ENCODE measurements around the gene THRB.

THRB gene

DNA sequence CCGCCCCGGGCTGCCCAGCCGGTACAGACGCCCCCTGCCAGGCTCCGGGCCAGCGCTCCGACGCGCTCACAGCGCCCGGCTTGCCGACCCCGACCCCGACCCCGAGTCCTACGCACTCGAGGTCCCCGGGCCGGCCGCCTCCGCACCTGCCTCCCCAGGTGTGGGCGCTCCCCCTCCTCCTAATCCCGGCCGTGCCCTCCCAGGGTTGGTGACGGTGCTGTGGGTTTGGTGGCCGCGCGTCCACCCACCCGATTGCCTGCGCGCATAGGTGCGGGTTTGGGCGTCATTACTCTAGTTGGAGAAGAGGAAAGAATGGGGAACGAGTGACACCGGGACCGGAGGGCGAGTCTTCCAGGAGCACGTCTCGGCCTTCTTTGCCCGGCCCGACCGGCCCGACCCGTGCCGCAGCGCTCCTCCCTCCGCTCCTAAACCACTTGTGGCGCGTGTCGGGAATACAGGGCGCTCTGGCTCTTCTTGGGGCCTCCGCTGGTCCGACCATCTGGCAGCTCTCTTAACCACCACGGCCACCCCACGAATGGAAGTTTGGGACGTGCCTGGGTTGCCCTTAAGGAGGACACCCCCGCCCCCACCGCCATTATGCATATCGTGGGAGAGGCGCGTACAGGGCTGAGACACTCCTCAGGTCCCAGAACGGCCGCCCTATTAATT lies 810 bp upstream of the THRB start:
- TF ChIP-seq, protein P1, sequence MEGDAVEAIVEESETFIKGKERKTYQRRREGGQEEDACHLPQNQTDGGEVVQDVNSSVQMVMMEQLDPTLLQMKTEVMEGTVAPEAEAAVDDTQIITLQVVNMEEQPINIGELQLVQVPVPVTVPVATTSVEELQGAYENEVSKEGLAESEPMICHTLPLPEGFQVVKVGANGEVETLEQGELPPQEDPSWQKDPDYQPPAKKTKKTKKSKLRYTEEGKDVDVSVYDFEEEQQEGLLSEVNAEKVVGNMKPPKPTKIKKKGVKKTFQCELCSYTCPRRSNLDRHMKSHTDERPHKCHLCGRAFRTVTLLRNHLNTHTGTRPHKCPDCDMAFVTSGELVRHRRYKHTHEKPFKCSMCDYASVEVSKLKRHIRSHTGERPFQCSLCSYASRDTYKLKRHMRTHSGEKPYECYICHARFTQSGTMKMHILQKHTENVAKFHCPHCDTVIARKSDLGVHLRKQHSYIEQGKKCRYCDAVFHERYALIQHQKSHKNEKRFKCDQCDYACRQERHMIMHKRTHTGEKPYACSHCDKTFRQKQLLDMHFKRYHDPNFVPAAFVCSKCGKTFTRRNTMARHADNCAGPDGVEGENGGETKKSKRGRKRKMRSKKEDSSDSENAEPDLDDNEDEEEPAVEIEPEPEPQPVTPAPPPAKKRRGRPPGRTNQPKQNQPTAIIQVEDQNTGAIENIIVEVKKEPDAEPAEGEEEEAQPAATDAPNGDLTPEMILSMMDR (IDR thresholded peaks at IDR 0.05; ENCODE audit: control extremely low read depth, extremely low read depth, low read depth, missing control alignments), result no peak
- CTCF ChIA-PET, result no interaction called here
- POLR2A ChIA-PET, result no interaction called here
- DNase-seq (ENCODE audit: extremely low spot score), result no peak

DNA sequence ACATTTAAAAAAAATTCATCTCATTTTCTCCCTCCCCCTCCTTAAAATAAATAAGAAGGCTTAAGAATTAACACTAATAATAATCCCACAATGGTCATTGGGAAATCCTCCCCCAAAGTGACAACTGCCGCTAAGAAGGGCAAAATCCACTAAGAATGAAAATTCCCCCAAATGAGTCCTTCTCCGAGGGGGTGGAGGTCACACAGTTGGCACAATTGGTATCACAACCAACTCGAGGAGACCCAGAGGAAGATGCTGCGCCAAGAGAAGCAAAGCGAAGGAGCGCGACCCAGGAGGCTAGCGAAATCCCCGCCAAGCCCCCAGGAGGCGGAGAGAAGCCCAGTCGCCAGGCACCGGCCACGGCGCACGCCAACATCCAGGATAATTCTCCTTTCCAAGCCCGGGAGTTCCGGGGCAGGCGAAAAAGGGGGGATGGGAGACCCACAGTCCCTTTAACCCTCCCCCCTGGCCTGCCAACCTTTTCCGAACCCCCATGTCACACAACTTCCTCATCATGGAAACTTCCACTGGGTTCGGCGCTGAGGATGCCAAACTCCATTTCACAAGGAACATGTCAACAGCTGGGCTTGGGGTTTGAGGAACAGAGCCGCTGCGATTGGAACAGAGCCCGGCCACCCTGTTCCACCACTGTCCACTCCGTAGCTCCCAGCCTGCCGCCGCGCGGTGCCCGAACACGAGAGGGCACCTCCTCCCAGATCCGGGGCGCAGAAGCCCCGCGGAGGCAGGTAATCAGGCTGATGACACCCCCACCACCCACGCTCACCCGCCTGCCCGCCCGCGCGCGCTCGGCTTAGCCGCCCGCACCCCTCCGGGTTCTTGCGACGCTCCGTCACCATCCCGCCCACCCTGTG lies 668 bp downstream of the THRB start:
- POLR2A ChIA-PET, result no interaction called here

DNA sequence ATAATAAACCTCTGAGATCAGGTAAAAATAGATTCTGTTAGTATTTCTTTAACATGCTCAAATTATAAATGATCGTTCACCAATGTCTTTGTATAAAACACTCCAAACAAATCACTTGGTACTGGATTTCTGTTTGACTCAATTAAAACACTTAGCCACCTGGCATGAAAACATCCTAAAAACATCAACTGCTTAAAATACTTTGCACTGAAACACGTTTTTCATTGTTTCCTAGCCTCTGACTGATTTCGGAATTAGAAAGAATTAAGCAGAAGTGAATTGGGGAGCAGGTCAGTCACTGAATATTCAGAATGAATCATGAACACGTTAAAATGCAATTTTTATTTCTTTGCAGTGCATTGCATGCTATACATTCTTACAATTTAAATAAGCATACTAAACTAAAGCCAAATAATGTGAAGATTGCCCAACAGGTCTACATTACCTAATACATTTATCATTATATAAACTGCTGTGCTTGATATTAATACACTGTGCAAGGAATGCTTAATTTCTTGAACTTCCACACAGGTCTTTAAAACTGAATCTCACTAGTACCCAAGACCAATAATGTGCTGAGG lies 1.6 kb downstream of the THRB start:
- DNase-seq (ENCODE audit: extremely low spot score), result no peak
- CTCF ChIA-PET, result no interaction called here
- TF ChIP-seq, protein P1 (IDR thresholded peaks at IDR 0.05; ENCODE audit: control extremely low read depth, extremely low read depth, low read depth, missing control alignments), result no peak
- POLR2A ChIA-PET, result no interaction called here

More for the DNA sequence above, 668 bp downstream of the THRB start:
- TF ChIP-seq, protein P1 (IDR thresholded peaks at IDR 0.05; ENCODE audit: control extremely low read depth, extremely low read depth, low read depth, missing control alignments), result no peak
- no peak for DNase-seq (ENCODE audit: extremely low spot score)
- CTCF ChIA-PET, result no interaction called here

DNA sequence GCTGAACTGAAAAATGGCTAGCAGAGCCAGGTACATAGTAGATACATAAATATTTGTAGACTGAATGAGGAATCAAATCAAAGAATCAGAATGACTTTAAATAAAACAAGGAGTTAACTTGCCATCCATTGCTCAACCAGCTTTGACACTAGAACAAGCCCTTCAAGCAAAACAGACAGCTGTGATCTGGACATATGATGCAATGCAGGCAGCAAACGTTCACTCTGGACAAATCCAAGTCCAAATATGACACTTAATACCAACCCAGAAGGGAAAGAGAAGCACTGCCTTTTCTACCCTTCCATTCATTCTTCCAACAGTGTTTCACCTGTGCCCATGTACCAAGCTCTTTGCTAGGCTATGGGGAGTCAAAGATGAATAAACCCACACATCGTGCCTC lies 4.5 kb downstream of the THRB start:
- CTCF ChIA-PET, result interaction anchor here (0.8 kb wide), 1 partner anchor 14 kb away, joined by 4 read pairs; no protein-coding TSS in a partner anchor
- POLR2A ChIA-PET, result no interaction called here
- TF ChIP-seq, protein P1 (IDR thresholded peaks at IDR 0.05; ENCODE audit: control extremely low read depth, extremely low read depth, low read depth, missing control alignments), result no peak
- no peak for DNase-seq (ENCODE audit: extremely low spot score)

DNA sequence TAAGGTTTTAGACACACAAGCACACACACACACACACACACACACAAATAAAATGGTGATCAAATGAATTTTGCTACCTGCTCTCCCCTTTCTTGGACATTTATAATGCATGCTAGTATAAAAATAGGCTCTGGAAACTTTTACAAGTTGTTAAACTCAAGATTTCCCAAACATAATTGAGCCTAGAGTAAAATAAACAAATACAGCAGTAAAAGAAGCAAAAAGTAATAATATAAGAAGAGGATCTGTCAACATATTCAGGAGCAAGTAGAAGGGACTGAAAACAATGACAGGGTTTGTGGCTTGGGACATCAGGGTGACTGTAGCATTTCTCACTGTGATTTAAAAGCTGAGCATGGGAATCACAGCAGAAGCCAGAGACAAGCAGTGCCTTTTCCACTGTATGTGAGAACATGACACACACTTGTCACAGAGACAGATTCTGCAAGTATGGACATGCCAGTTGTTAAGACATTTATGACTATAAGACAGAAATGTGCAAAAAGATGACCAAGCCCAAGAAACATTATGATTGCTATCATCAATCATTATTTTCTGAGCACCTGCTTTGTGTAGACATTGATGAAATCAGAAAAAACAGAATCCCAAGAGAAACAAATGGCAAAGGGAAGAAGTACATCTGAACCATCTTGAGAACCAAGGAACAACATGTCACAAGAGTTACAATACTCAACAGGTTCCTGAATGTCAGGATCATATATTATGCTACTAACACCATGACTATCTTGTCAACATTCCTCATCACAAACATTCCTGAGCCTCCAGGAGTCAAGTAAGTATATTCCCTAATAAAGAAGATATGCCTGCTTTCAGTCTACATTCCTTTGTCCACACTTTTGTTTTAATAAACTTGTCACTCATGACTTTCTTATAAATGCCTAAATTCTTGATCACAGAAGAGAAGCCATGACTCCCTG lies 7.1 kb downstream of the THRB start:
- TF ChIP-seq, protein P1 (IDR thresholded peaks at IDR 0.05; ENCODE audit: control extremely low read depth, extremely low read depth, low read depth, missing control alignments), result no peak
- ChIA-PET POLR2A (no interaction called here), CTCF (no interaction called here)
- DNase-seq (ENCODE audit: extremely low spot score), result no peak

DNA sequence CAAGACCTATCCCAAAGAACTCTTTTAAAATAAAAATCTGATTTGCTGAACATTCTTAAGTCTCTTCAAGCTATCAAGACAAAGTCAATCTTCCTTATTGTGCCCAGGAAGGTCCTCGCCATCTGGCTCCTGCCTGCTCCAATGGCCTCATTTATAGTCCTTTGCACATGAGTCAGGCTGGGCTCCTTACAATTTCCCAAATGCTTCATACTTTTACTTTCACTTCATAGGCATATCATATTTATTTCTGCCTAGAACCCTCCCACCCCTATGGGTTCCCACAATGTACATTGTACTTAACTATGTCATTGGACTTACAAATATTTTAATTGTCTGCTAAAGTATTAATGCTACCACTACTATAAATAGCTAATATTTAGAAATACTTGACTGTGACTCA lies 9.1 kb downstream of the THRB start:
- DNase-seq (ENCODE audit: extremely low spot score), result no peak
- POLR2A ChIA-PET, result no interaction called here
- TF ChIP-seq, protein P1 (IDR thresholded peaks at IDR 0.05; ENCODE audit: control extremely low read depth, extremely low read depth, low read depth, missing control alignments), result no peak
- CTCF ChIA-PET, result interaction anchor here (2.0 to 2.7 kb wide), 3 partner anchors 11 to 53 kb away, joined by 4 to 12 read pairs (median 6); no protein-coding TSS in a partner anchor
